ENCODE measurements around the gene NEUROG1. TPM values are rescaled to one million over a fixed set of nuclear protein-coding genes. Genes with fewer than 3 reads are reported as not detected.

The NEUROG1 gene
- total RNA-seq, 2 donors from 2014 or later = not detected

DNA sequence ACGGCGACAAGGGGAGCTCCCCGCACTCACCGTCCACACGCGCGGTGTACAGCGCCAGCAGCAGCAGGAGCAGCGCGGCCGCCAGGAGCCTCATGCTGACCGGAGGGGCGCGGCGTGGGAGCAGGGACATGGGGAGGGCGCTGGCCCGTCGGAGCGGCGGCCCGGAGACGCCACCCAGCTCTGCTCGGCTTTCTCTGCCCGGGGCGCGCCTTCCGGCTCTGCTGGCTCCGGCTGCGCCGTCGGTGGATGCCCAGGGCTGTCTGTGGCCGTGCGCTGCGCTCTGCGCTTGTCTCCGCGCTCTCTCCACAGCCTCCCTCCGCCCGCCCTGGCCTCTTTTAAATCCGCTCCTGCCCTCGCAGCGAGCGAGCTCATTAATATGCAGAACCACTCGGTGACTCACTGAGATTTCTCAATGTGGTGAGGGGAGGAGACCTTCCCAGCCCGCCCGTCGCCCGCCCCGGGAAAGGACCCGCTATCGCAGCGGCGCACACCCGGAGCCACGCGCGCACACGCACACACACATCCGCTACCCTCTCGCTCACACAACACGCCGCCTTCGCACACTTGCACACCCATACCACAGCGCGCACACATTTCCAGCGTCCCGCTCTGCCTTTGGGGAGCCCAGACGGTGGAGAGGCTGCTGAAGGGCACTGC is 43.0 kb upstream of the NEUROG1 start, which contains the start of gene CXCL14:
TSS of gene CXCL14 (minus strand) at position 307 of the 657 bp plus-strand sequence. CDS start at position 94, 213 bp downstream.
- H3K4me3 ChIP-seq = no peak within 1 kb of the TSS
- TF ChIP-seq, protein P1, sequence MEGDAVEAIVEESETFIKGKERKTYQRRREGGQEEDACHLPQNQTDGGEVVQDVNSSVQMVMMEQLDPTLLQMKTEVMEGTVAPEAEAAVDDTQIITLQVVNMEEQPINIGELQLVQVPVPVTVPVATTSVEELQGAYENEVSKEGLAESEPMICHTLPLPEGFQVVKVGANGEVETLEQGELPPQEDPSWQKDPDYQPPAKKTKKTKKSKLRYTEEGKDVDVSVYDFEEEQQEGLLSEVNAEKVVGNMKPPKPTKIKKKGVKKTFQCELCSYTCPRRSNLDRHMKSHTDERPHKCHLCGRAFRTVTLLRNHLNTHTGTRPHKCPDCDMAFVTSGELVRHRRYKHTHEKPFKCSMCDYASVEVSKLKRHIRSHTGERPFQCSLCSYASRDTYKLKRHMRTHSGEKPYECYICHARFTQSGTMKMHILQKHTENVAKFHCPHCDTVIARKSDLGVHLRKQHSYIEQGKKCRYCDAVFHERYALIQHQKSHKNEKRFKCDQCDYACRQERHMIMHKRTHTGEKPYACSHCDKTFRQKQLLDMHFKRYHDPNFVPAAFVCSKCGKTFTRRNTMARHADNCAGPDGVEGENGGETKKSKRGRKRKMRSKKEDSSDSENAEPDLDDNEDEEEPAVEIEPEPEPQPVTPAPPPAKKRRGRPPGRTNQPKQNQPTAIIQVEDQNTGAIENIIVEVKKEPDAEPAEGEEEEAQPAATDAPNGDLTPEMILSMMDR (IDR thresholded peaks at IDR 0.05) = no peak
- peak; percentile 34 for TF ChIP-seq POLR2A (IDR thresholded peaks at IDR 0.05)
- intact Hi-C loops (cut with DNase I) = no loop called here
- H3K27me3 ChIP-seq (replicated peaks; ENCODE audit: insufficient read depth) = peaks cover 19% of the 10 kb centered on the region
- no peaks in the 10 kb centered on the region for H3K36me3 ChIP-seq
- WGBS = 3% methylated on average over 54 of the region's 68 CpGs
- no peaks in the 10 kb centered on the region for H3K4me1 ChIP-seq (replicated peaks)
- no peaks in the 10 kb centered on the region for H3K9me3 ChIP-seq
- H3K27ac ChIP-seq = no peak within 1 kb of the TSS
- DNase-seq (ENCODE audit: low spot score) = peak; percentile 15

DNA sequence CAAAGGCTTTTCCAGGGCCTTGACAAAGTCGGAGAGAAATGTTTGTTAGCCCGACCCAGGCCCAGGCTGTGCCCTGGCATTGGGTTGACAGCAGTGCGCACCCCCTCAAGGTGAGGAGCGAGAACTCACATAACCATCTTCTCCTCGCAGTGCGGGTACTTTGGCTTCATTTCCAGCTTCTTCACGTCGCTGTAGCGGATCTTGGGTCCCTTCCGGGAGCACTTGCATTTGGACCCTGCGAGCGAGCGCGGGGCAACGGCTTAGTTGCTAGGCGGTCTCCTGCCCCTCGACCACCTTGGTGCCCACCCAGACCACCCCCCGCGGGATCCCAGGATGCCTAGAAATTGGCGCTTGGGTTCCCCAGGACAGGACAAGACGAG is 42.5 kb upstream of the NEUROG1 start:
- no peaks in the 10 kb centered on the region for H3K36me3 ChIP-seq
- no peaks in the 10 kb centered on the region for H3K9me3 ChIP-seq
- H3K27ac ChIP-seq = no peak overlapping the region
- intact Hi-C loops (cut with DNase I) = no loop called here
- no peaks in the 10 kb centered on the region for H3K4me1 ChIP-seq (replicated peaks)
- WGBS = 9% methylated on average over 14 of the region's 21 CpGs
- DNase-seq (ENCODE audit: low spot score) = no peak
- TF ChIP-seq POLR2AphosphoS5 (IDR thresholded peaks at IDR 0.05) (no peak), POLR2A (IDR thresholded peaks at IDR 0.05) (no peak)
- TF ChIP-seq, protein P1 (IDR thresholded peaks at IDR 0.05) = no peak
- peaks cover 19% of the 10 kb centered on the region for H3K27me3 ChIP-seq (replicated peaks; ENCODE audit: insufficient read depth)
- H3K4me3 ChIP-seq = no peak overlapping the region

DNA sequence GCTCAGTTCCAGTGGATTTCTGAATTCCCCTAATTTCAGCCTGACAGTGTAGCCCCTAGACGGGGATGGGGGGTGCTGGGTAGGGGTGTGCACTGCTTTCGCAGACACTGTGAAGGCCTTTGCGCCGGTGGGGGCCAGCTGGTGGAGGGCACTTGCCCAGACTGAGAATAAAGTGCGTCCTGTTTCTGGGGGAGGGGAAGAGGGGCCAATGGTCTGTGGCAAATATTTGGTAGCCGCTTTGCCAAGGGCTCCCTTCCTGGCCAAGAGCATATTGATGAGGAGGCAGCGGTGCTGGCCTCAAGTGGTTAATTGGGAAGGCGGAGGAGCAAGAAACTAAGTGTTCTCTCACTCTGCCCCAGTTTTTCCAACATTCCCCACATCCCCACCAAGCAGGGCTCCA is 41.7 kb upstream of the NEUROG1 start:
- no peak overlapping the region for H3K4me3 ChIP-seq
- WGBS = 72% methylated on average over 8 of the region's 8 CpGs
- H3K4me1 ChIP-seq (replicated peaks) = no peaks in the 10 kb centered on the region
- no peaks in the 10 kb centered on the region for H3K36me3 ChIP-seq
- TF ChIP-seq POLR2AphosphoS5 (IDR thresholded peaks at IDR 0.05) = no peak
- peaks cover 19% of the 10 kb centered on the region for H3K27me3 ChIP-seq (replicated peaks; ENCODE audit: insufficient read depth)
- no peaks in the 10 kb centered on the region for H3K9me3 ChIP-seq
- DNase-seq (ENCODE audit: low spot score) = no peak
- no peak overlapping the region for H3K27ac ChIP-seq
- intact Hi-C loops (cut with DNase I) = no loop called here

DNA sequence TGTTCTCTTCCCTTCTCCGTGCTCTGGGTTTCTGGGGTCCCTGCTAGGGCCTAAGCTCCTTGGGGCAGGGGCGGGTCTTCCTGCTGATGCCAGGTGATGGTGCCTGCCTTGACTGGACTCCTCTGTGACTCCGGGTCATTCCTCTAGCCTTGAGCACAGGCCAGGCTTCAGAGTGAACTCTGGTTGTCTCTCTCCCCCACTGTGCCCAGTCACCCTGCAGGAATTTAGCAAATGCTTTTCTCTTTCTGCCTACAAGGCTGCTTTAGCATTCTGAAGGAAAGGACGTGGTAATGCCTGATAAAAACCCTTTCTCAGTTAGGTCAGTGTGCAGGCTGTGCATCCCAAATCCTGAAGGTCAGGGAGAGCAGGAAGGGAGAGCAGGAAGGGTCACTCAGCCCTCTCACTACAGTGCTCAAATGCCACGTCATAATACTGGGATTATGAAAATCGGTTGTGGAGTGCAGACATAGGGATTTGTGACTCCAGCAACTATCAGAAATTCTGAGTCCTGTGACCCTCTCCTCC is 40.4 kb upstream of the NEUROG1 start:
- Histone ChIP-seq H3K9me3 (no peaks in the 10 kb centered on the region), H3K4me3 (no peak overlapping the region), H3K4me1 (replicated peaks) (no peaks in the 10 kb centered on the region), H3K36me3 (no peaks in the 10 kb centered on the region), H3K27me3 (replicated peaks; ENCODE audit: insufficient read depth) (peaks cover 19% of the 10 kb centered on the region), H3K27ac (no peak overlapping the region)
- TF ChIP-seq POLR2A (IDR thresholded peaks at IDR 0.05) (no peak), POLR2AphosphoS5 (IDR thresholded peaks at IDR 0.05) (no peak)
- TF ChIP-seq, protein P1 (IDR thresholded peaks at IDR 0.05) = no peak
- WGBS = 79% methylated on average over 6 of the region's 6 CpGs
- intact Hi-C loops (cut with DNase I) = no loop called here
- no peak for DNase-seq (ENCODE audit: low spot score)

DNA sequence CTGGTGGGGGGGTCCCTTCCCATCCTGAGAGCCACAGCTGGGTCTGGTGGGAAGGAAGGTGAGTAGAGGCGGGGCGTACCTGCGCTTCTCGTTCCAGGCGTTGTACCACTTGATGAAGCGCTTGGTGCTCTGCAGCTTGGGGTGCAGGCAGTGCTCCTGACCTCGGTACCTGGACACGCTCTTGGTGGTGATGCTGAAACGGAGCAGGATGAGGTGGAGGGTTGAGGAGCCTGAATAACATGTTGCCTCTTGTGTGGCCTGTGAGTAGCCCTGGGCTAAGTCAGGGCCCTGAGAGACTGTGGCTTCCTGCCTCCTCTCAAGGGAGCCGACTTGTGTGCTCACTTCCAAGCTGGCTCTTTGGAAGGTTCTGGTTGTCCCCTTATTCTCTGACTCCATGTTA is 38.7 kb upstream of the NEUROG1 start:
- no peaks in the 10 kb centered on the region for H3K4me1 ChIP-seq (replicated peaks)
- intact Hi-C loops (cut with DNase I) = no loop called here
- H3K9me3 ChIP-seq = no peaks in the 10 kb centered on the region
- no peak overlapping the region for H3K27ac ChIP-seq
- no peaks in the 10 kb centered on the region for H3K36me3 ChIP-seq
- DNase-seq (ENCODE audit: low spot score) = no peak
- H3K27me3 ChIP-seq (replicated peaks; ENCODE audit: insufficient read depth) = peaks cover 19% of the 10 kb centered on the region
- 95% methylated on average over 10 of the region's 10 CpGs for WGBS
- TF ChIP-seq POLR2A (IDR thresholded peaks at IDR 0.05) (no peak), POLR2AphosphoS5 (IDR thresholded peaks at IDR 0.05) (no peak)
- TF ChIP-seq, protein P1 (IDR thresholded peaks at IDR 0.05) = no peak
- no peak overlapping the region for H3K4me3 ChIP-seq
